Kidney epithelial cell (primary cell): ENCODE data around the gene NXN. TPM values are rescaled to one million over a fixed set of nuclear protein-coding genes. Genes with fewer than 3 reads are reported as not detected.

ENCODE experiments used
- DNase-seq: peaks from one replicate; pipeline ENCODE4 v3.0.0-alpha.2; 2010; ENCODE audit warnings: low read depth
- H3K27me3 ChIP-seq: 2 replicates; pipeline ENCODE4 v1.6.0; 2011; ENCODE audit warnings: low read length; ENCODE audit not compliant: control insufficient read depth, insufficient read depth
- H3K36me3 ChIP-seq: 2 replicates; pipeline ENCODE4 v1.5.1; 2011; ENCODE audit warnings: low read length; ENCODE audit not compliant: control insufficient read depth, insufficient read depth
- H3K4me3 ChIP-seq: 2 replicates; pipeline ENCODE4 v1.5.1; 2011; ENCODE audit warnings: low read depth, mild to moderate bottlenecking, control low read depth, low read length
- CTCF ChIP-seq: IDR thresholded peaks from 2 replicates; pipeline ENCODE4 v1.5.1; 2011; ENCODE audit warnings: mild to moderate bottlenecking, moderate library complexity, low read length, control low read depth, inconsistent platforms; ENCODE audit not compliant: insufficient read depth, poor library complexity, severe bottlenecking
- total RNA-seq: library from RNA; depleted of rRNA; stranded (reverse); fragments of >200 nt; gene quantifications from 2 replicates; pipeline ENCODE4 v1.2.3, GENCODE V29; 2015

Gene NXN
- total RNA-seq, 1 donor from 2014 or later, result 34.3 TPM

DNA sequence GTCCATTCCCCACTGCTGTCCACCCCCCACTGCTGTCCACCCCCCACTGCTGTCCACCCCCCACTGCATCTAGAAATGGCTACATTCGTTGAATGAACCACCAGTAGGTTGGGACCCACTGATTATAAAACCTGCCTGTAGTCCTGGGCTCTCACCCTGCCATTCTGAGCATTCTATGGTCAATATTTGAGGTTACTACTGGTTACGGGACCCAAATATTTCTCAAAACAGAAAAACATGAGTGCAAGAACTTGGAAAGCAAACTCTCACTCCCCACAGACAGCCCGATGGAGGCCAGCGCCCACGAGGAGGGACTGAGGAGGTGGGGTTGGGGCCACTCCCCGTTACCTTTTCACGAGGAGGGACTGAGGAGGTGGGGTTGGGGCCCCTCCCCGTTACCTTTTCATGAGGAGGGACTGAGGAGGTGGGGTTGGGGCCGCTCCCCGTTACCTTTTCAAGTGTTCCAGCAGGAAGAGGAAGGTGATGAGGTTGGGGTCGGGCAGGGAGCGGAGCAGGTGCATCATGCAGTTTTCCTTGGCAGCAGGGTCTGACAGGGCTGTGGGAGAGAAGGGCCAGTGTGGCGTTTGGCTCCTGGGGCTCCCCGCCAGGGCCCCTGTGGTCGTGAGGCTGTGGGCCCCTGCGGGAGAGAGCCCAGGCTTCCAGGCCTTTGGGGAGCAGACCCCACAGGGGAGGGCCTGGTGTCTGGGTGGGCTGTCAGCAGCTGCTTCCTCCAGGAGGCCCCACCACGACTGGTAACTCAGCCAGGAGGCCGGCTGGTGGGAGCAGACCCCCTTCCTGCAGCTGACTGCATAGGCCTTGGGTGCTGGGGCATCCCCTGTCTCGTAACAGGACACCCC lies 29.9 kb upstream of the NXN start:
- H3K36me3 ChIP-seq, result peaks cover 1% of the 10 kb centered on the region
- H3K27me3 ChIP-seq, result no peaks in the 10 kb centered on the region
- H3K4me3 ChIP-seq, result no peak overlapping the region
- TF ChIP-seq CTCF, result no peak
- DNase-seq, result no peak

- no peaks in the 10 kb centered on the region for H3K27me3 ChIP-seq
- H3K4me3 ChIP-seq, result no peak overlapping the region
- no peak for TF ChIP-seq CTCF
- no peak for DNase-seq
- peaks cover 3% of the 10 kb centered on the region for H3K36me3 ChIP-seq
Observed at GRCh38 chr17:1008008-1008761, 28.6 kb upstream of the NXN start.

DNA sequence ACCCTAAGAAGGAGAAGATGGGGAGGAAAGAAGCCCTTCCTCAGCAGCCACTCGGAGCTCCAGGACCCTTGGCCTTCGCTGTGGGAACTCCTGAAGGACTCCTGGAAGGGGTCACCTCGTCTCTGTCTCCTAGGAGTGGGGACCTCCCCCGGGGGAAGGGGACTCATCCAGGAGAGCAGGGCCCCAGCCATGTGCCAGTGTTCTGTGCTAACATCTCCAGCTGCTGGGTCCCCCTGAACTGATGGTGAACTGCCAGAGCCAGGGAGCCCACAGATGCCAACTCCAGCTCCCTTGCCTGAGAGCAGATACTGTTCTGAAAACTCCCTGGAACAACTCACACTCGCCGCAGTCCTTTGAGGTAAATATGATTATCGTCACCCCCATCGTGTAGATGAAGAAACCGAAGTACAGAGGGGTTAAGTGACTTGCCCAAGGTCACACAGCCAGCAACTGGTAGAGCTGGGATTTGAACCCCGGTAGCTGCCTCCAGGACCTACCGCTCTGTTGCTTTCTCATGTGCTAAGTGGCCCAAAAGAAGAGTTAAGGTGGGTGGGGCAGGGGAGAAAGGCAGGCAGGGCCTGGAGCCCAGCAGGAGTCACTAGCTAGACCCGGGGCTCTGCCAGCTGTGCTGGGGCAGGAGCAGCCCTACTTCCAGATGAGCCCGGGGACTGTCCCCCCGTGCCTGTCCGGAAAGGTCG lies 27.9 kb upstream of the NXN start:
- H3K4me3 ChIP-seq, result no peak overlapping the region
- H3K36me3 ChIP-seq, result peaks cover 3% of the 10 kb centered on the region
- no peaks in the 10 kb centered on the region for H3K27me3 ChIP-seq
- TF ChIP-seq CTCF, result no peak
- no peak for DNase-seq

- no peaks in the 10 kb centered on the region for H3K27me3 ChIP-seq
- TF ChIP-seq CTCF, result no peak
- H3K36me3 ChIP-seq, result peaks cover 2% of the 10 kb centered on the region
- H3K4me3 ChIP-seq, result no peak overlapping the region
- DNase-seq, result no peak
Observed at GRCh38 chr17:1006054-1006453, 26.5 kb upstream of the NXN start.

DNA sequence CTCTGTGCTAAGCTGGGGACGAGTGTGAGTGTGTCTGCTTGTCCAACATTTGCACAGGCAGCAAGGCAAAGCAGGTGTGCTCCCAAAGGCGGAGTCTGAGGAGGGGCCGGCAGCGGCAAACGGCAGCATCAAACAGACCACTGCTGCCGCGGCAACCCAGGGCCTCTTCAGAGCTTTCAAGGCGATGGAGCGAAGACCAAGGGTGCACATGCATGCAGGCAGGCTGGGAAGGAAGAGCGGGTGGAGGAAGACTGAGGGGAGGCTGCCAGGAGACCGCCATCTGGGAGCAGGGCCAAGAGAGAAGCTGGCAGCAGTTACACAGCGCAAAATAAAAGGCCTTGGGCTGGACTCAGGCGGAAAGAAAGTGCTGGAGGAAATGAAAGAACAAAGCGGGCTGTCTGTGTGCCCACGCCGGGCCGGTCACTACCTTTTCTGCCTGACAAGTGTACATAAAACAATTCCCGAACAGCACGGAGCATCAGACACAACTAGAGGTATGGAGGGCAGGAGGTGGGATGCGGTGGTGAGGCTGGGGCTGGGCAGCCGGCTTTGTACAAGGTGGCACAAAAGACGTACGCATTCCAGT lies 25.9 kb upstream of the NXN start:
- peaks cover 4% of the 10 kb centered on the region for H3K36me3 ChIP-seq
- TF ChIP-seq CTCF, result no peak
- no peak overlapping the region for H3K4me3 ChIP-seq
- DNase-seq, result no peak
- H3K27me3 ChIP-seq, result no peaks in the 10 kb centered on the region
